PC-9 (cell line): Measurements from ENCODE around the gene PVALB. TPM values are rescaled to one million over a fixed set of nuclear protein-coding genes. Genes with fewer than 3 reads are reported as not detected.

Source experiments
- BruUV-seq: library from RNA; stranded (reverse); fragments of 400-500 nt; replicated peaks from 2 replicates; lab custom pipeline; 2021; lab: Mats Ljungman, UMichigan
- CTCF ChIA-PET: fragments of 300-600 bp; sonication (Branson Sonifier 250); formaldehyde crosslinking; loops from one replicate; lab custom pipeline; 2022; ENCODE audit warnings: antibody characterized with exemption; lab: Charles Lee
- POLR2A ChIA-PET: fragments of 300-600 bp; sonication (Branson Sonifier 250); formaldehyde crosslinking; loops from one replicate; lab custom pipeline; 2022; ENCODE audit warnings: antibody characterized with exemption; ENCODE audit not compliant: unreplicated experiment; lab: Charles Lee
- DNase-seq, 2 experiments: peaks; one replicate each; pipeline versions ENCODE4 v3.0.0 to v3.0.0-alpha.2; 2015 to 2022; ENCODE audit warnings: mixed read lengths in 1 of 2
- H2AFZ ChIP-seq: fragments of 200-600 bp; sonication (generic); 2 replicates; pipeline ENCODE4 v1.8.1; 2017; ENCODE audit warnings: antibody characterized with exemption
- H3F3A ChIP-seq: fragments of 200-600 bp; sonication (generic); 2 replicates; pipeline ENCODE4 v1.8.1; 2017; ENCODE audit warnings: antibody characterized with exemption, mild to moderate bottlenecking, low read depth; ENCODE audit not compliant: insufficient read depth
- H3K27ac ChIP-seq: fragments of 200-600 bp; sonication (generic); 2 replicates; pipeline ENCODE4 v1.6.1; 2016; ENCODE audit warnings: mixed run types
- H3K27me3 ChIP-seq: fragments of 200-600 bp; sonication (generic); 2 replicates; pipeline ENCODE4 v1.6.1; 2016; ENCODE audit warnings: low read depth, mixed run types; ENCODE audit not compliant: insufficient read depth
- H3K36me3 ChIP-seq: fragments of 200-600 bp; sonication (generic); 2 replicates; pipeline ENCODE4 v1.6.1; 2016; ENCODE audit warnings: low read depth, mixed run types
- H3K4me1 ChIP-seq: fragments of 200-600 bp; sonication (generic); replicated peaks from 2 replicates; pipeline ENCODE4 v1.6.1; 2016; ENCODE audit warnings: mixed run types; ENCODE audit not compliant: insufficient read depth
- H3K4me2 ChIP-seq: fragments of 200-600 bp; sonication (generic); 2 replicates; pipeline ENCODE4 v1.6.1; 2017; ENCODE audit warnings: mixed run types
- H3K4me3 ChIP-seq: fragments of 200-600 bp; sonication (generic); 2 replicates; pipeline ENCODE4 v1.6.1; 2016; ENCODE audit warnings: mixed run types
- H3K79me2 ChIP-seq: fragments of 200-600 bp; sonication (generic); 2 replicates; pipeline ENCODE4 v1.6.1; 2017; ENCODE audit warnings: low read depth, mixed run types
- H3K9me2 ChIP-seq: fragments of 200-600 bp; sonication (generic); 2 replicates; pipeline ENCODE4 v1.8.1; 2017; ENCODE audit warnings: mild to moderate bottlenecking; ENCODE audit not compliant: insufficient read depth
- H3K9me3 ChIP-seq: fragments of 200-600 bp; sonication (generic); 2 replicates; pipeline ENCODE4 v1.8.1; 2016; ENCODE audit warnings: low read depth; ENCODE audit not compliant: insufficient read depth
- H4K20me1 ChIP-seq: fragments of 200-600 bp; sonication (generic); 2 replicates; pipeline ENCODE4 v1.8.1; 2017; ENCODE audit not compliant: insufficient read depth
- EZH2 ChIP-seq: fragments of 200-600 bp; sonication (generic); IDR thresholded peaks from 2 replicates; pipeline ENCODE4 v1.8.0; 2017; ENCODE audit warnings: antibody characterized with exemption, low read depth
- intact Hi-C: fragments of 100-400 bp; cut with micrococcal nuclease; formaldehyde crosslinking; loops from one replicate; pipeline ENCODE4 v1.10.0; 2022; ENCODE audit not compliant: unreplicated experiment
- total RNA-seq: library from RNA; stranded (reverse); gene quantifications from 2 replicates; pipeline ENCODE4 v1.2.3, GENCODE V29; 2021
- TF ChIP-seq, protein P1 (sequence below): fragments of 200-600 bp; sonication (generic); conservative IDR thresholded peaks from 2 replicates; pipeline ENCODE4 v1.6.1; 2017; ENCODE audit warnings: mixed run types, antibody characterized with exemption, mild to moderate bottlenecking, moderate library complexity

PVALB gene
- total RNA-seq, 1 experiment from 2014 or later = not detected

- POLR2A ChIA-PET = no interaction called here
- H3K36me3 ChIP-seq = no peaks in the 10 kb centered on the region
- H3K4me1 ChIP-seq = no peaks in the 10 kb centered on the region
- no peak for DNase-seq
- intact Hi-C loops = no loop called here
- no peak for TF ChIP-seq EZH2
- TF ChIP-seq, protein P1, sequence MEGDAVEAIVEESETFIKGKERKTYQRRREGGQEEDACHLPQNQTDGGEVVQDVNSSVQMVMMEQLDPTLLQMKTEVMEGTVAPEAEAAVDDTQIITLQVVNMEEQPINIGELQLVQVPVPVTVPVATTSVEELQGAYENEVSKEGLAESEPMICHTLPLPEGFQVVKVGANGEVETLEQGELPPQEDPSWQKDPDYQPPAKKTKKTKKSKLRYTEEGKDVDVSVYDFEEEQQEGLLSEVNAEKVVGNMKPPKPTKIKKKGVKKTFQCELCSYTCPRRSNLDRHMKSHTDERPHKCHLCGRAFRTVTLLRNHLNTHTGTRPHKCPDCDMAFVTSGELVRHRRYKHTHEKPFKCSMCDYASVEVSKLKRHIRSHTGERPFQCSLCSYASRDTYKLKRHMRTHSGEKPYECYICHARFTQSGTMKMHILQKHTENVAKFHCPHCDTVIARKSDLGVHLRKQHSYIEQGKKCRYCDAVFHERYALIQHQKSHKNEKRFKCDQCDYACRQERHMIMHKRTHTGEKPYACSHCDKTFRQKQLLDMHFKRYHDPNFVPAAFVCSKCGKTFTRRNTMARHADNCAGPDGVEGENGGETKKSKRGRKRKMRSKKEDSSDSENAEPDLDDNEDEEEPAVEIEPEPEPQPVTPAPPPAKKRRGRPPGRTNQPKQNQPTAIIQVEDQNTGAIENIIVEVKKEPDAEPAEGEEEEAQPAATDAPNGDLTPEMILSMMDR = no peak
- no peaks in the 10 kb centered on the region for H3K9me3 ChIP-seq
- H3K27ac ChIP-seq = no peak overlapping the region
- no peak overlapping the region for H3K4me3 ChIP-seq
- H3K27me3 ChIP-seq = peaks cover 13% of the 10 kb centered on the region; the same call in 1 of the 2 replicates
- no peaks in the 10 kb centered on the region for H3F3A ChIP-seq
- no TSS peak for BruUV-seq
- H4K20me1 ChIP-seq = no peaks in the 10 kb centered on the region
- no peaks in the 10 kb centered on the region for H3K79me2 ChIP-seq
- no peak overlapping the region for H2AFZ ChIP-seq
- H3K4me2 ChIP-seq = no peak overlapping the region
- CTCF ChIA-PET = no interaction called here
- H3K9me2 ChIP-seq = no peaks in the 10 kb centered on the region
Observed at GRCh38 chr22:36797374-36797773, 19.5 kb downstream of the PVALB start.

GRCh38 chr22:36796552-36797175 is 20.2 kb downstream of the PVALB start:
- Histone ChIP-seq H3K27me3 (peaks cover 13% of the 10 kb centered on the region; the same call in 1 of the 2 replicates), H2AFZ (no peak overlapping the region), H3K36me3 (no peaks in the 10 kb centered on the region), H3F3A (no peaks in the 10 kb centered on the region), H3K79me2 (no peaks in the 10 kb centered on the region), H3K9me2 (no peaks in the 10 kb centered on the region), H3K27ac (no peak overlapping the region), H3K4me1 (no peaks in the 10 kb centered on the region), H4K20me1 (no peaks in the 10 kb centered on the region), H3K4me2 (no peak overlapping the region), H3K4me3 (no peak overlapping the region), H3K9me3 (no peaks in the 10 kb centered on the region)
- POLR2A ChIA-PET = interaction anchor here (0.6 kb wide), 1 partner anchor 185 kb away, joined by 4 read pairs; no protein-coding TSS in a partner anchor
- DNase-seq = no peak
- no TSS peak for BruUV-seq
- intact Hi-C loops = no loop called here
- no peak for TF ChIP-seq EZH2
- TF ChIP-seq, protein P1 = no peak
- CTCF ChIA-PET = interaction anchor here (0.6 kb wide), 1 partner anchor 46 kb away, joined by 3 read pairs; no protein-coding TSS in a partner anchor

GRCh38 chr22:36795633-36796032 is 21.2 kb downstream of the PVALB start:
- no peaks in the 10 kb centered on the region for H3K9me3 ChIP-seq
- peaks cover 13% of the 10 kb centered on the region; the same call in 1 of the 2 replicates for H3K27me3 ChIP-seq
- no peak overlapping the region for H3K27ac ChIP-seq
- no peaks in the 10 kb centered on the region for H3K36me3 ChIP-seq
- no peaks in the 10 kb centered on the region for H4K20me1 ChIP-seq
- TF ChIP-seq, protein P1 = no peak
- TF ChIP-seq EZH2 = no peak
- intact Hi-C loops = no loop called here
- BruUV-seq = no TSS peak
- no peak overlapping the region for H3K4me2 ChIP-seq
- H3F3A ChIP-seq = no peaks in the 10 kb centered on the region
- ChIA-PET POLR2A (no interaction called here), CTCF (interaction anchor here (0.5 kb wide), 1 partner anchor 246 kb away, joined by 4 read pairs; no protein-coding TSS in a partner anchor)
- no peak overlapping the region for H2AFZ ChIP-seq
- H3K9me2 ChIP-seq = no peaks in the 10 kb centered on the region
- H3K4me3 ChIP-seq = no peak overlapping the region
- H3K4me1 ChIP-seq = no peaks in the 10 kb centered on the region
- no peak for DNase-seq
- no peaks in the 10 kb centered on the region for H3K79me2 ChIP-seq
